HG03342 (cell line): ENCODE results near the gene AFF1.
"Not testable (repeated sequence)": the region's sequence is repeated elsewhere in the genome, so short reads cannot be mapped to it uniquely, and the experiment has no call there.

ENCODE experiments used
- ATAC-seq: cut with Tn5 transposase; IDR thresholded peaks from one replicate; pipeline ENCODE4 v1.9.1; 2021; ENCODE audit warnings: mild to moderate bottlenecking, moderate library complexity; ENCODE audit not compliant: unreplicated experiment

AFF1 gene

DNA sequence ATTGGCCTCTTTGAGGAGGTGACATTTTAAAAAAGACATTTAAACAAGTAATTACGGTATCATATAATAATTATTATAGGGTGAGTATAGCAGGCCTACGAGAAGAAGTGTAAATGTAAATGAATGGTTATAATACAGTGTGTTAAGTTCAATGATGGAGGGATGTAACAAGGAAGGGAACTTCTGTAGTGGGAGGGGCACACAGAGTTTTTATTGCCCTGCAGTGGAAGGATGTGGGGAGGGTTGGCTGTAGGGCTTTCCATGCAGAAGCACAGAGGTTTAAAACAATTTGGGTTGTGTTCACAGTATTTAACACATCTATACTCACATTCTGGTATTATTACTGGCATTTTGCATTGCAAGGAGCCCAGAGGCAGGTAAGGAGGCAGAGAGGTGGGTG lies 41.1 kb downstream of the AFF1 start:
- no peak for ATAC-seq

- ATAC-seq: no peak
These were observed 42.1 kb downstream of the AFF1 start for GRCh38 chr4:86976801-86977485.

GRCh38 chr4:86977621-86978184 lies 42.9 kb downstream of the AFF1 start:
- peak; percentile 85 for ATAC-seq

DNA sequence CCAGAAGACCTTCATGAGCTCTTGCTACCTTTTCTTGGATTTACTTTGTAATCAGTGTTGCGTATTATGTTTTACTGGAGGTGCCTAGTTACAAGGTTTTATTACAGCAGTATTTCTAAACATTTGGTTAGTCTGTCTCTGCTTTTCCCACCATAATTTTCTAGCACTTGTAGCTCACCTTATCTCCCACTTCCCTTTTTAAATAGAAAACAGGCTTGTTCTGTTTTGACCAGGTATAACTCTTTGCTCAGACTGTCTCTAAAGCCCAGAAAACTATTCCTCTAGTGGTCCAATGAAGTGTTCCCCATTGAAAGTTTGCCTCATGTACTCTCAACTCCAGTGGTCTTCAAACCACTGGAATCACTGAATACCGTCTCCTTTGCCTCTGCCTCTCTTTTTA lies 43.9 kb downstream of the AFF1 start:
- ATAC-seq: no peak

GRCh38 chr4:86980230-86980629 lies 45.4 kb downstream of the AFF1 start:
- no peak for ATAC-seq

- no peak for ATAC-seq
These were observed 47.0 kb downstream of the AFF1 start for GRCh38 chr4:86981789-86982188.

- not testable (repeated sequence) for ATAC-seq
These were observed 51.0 kb downstream of the AFF1 start for GRCh38 chr4:86985852-86986251.

- ATAC-seq: not testable (repeated sequence)
These were observed 54.8 kb downstream of the AFF1 start for GRCh38 chr4:86989658-86990057.

DNA sequence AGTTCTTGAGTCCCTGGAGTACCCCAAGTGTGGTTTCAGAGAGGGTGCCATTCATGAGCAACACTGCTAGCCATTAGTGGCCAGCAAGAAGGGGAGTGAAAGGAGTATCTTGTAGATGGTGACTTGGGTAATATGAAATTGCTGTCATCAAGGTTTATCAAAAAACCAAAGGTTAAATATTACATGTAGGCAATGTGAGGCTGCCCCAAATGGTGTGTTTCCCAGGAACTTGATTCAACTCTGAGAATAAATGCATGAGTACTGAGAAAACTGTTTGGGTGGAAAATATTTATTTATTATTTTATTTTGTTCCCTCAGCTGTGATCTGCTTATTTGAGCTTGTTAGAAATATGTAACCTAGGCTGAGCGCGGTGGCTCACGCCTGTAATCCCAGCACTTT lies 55.7 kb downstream of the AFF1 start:
- ATAC-seq: no peak

DNA sequence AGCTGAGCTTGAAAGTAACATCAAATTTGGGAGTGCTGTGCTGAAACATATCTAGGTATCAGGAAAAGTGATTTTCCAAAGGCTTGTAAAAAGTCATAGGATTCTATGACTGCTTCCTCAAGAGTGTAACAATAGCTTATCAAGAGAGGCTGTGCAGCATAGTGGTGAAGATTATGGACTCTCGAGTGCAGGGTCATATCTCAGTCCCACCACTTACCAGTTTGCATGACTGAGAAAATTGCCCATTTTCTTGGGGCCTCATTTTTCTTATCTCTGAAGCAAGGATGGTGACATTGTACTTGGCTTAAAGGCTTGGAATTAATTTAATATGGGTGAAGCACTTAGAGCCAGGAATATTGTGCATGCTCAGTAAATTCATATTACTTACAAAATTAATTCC lies 57.2 kb downstream of the AFF1 start:
- ATAC-seq: no peak

DNA sequence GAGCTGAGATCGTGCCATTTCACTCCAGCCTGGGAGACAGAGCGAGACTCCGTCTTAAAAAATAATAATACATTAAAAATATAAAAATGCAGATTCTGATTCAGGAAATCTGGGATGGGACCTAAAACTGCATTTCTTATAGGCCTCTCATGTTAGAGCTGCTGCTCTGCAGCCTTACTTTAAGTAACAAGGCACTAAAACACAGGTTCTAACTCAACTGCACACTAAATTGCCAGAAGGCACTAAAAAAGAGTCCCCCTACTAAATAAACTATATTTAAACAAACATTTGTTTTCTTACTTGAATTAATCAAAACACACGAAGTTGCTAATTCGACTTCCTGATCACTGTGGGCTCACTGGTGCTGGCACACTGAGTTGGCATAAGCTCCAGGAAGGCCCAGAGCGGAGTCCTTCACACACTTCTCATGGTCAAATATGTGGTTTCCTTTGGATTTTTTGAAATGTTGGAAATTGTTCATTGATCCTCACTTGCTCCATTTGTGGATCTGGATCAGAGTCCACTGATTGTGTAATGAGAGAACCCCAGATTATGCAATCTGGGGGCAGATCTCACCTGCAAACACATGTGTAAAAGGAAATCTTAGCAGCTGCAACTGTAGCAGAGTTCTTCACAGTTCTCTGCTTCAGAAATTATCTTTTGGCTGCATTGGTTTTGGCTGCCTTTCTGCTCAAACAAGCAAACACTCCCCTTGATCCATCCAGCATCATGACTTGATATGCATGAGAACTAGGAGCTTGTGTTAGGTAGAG lies 59.3 kb downstream of the AFF1 start:
- no peak for ATAC-seq

- ATAC-seq: no peak
These were observed 59.9 kb downstream of the AFF1 start for GRCh38 chr4:86994686-86995085.

DNA sequence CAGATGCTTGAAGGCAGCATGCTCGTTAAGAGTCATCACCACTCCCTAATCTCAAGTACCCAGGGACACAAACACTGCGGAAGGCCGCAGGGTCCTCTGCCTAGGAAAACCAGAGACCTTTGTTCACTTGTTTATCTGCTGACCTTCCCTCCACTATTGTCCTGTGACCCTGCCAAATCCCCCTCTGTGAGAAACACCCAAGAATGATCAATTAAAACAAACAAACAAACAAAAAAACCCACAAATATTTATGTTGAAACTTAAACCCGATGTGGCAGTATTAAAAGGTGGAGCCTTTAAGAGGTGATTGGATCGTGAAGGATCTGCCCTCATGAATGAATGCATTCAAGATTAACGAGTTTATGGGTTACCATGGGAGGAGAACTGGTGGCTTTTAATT lies 61.7 kb downstream of the AFF1 start:
- ATAC-seq: not testable (repeated sequence)

DNA sequence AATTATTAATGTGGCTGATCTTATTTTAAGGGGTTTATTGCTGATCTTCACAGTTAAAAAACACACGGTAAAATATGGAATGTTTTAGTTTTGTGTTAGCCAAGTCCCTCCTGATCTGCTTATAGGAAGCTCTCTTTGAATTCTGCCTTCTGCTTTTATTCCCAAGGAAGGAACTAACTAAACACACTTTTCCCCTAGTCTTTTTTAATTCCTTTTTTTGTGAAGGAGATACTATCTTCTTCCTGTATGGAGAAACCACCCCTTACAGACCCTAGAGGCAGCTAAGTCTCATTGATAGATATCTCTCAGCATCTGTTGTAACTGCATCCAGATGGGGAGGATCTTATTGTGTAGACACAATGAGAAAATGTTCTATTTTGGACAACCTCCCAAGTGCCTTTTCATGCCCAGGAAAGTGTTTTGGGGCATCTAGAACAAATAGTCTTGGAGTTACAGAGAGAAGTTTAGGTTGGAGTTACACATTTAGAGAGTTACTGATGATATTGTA lies 64.4 kb downstream of the AFF1 start:
- ATAC-seq: no peak

DNA sequence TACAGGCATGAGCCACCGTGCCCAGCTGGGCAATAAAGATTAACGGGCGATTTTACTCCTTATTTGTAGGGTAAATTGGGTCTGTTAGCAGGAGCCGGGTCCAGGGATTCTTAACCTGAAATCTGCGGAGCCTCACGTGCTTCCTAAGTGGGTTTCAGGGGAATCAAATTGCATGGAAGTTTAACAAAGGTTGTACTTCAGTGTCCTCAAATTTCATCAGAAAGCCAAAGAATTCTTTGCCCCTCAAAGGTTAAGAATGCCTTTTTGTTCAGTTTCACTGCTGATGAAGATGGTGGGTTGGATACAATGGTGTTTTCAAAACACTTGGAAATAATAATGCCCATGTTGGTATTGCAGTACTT lies 67.9 kb downstream of the AFF1 start:
- no peak for ATAC-seq

GRCh38 chr4:87003266-87003665 lies 68.5 kb downstream of the AFF1 start:
- ATAC-seq: no peak

GRCh38 chr4:87005369-87005689 lies 70.5 kb downstream of the AFF1 start:
- no peak for ATAC-seq

- ATAC-seq: peak; percentile 21
These were observed 71.0 kb downstream of the AFF1 start for GRCh38 chr4:87005690-87006425.

DNA sequence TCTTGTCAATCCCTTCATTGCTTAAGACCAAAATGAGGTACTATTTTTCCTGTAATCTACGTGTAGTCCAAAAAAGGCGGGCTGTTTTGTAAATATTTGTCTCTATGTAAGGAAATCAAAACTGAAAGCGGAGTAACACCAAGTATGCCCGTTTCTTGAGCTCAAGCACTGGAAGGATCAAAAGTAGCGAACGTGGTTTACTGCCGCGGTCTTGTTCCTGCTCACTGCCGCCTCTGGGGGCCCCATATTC lies 71.5 kb downstream of the AFF1 start:
- ATAC-seq: peak; percentile 67

DNA sequence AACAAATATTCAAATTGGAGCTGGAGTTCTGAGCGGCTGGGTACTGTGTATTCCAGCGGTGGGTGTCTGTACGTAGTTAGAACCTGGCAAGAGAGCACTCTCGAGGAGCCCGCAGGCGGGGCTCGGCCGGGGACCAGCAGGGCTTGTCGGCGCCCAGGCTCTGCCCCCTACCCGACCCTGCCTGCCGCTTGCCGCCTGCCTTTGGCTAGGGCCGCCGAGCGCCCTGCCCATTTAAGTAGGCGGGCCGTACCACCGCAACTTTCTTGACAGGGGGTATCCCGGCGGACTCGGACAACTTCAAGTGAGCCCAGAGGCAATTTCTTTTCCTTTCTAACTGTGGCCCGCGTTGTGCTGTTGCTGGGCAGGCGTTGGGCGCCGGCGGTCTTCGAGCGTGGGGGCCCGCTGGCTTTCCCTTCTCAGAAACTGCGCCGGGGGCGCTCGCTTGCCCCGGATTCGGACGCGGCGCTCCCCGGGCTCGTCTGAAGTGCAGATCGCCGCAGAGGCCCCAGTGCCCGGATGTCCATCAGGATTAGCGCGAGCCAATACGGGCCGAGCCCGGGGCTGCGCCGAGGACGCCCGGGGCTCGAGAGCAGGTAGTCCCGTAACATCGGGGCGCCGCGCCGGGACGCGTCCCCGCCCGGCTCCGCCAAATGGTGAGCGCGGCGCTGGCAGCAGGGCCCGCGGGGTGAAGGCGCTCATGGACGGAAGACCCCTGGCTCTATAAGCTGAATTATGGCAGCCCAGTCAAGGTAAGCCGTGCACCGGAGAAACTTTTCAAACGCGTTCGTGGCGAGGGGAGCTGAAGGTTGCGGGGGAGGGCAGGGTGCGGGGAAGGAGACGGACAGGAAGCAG lies 72.1 kb downstream of the AFF1 start:
- ATAC-seq: peak; percentile 63
